ENCODE data around the gene VAT1L. TPM values are rescaled to one million over a fixed set of nuclear protein-coding genes. Genes with fewer than 3 reads are reported as not detected.

VAT1L gene
- total RNA-seq, 1 donor from 2014 or later: not detected

DNA sequence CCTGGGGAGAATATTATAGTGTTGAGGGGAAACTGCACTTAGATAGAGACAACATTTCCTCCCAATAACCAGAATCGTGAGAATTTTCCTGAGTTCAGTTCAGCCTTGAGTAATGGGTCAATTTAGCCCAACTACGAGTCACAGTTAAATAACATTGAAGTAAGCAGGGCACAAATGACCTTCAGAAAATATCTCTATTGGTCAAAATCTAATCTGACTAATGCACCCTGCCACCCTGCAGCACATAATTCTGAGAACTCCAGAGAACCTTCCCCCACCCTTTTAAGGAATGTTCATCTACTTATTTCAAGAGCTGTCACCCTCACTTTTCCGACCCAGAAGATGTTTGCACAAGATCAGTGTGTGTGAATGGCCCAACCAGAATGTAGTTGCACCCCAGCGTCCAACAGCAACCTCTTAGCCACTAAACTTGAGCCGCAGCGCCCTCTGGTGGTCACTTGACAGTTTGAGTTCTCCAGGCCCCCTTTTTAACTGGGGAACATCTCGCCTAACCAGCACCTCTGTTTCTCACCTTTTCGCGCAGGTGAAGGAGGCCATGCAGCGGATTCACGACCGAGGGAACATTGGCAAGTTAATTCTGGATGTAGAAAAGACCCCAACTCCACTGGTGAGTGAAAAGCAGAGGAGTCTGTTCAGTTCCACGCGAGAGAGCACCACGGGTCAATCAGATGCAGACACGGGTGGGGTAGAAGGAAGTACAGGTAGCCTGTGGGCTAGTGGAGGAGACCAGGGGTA is 183.1 kb downstream of the VAT1L start:
- H3K27me3 Mint-ChIP-seq (ENCODE audit: low read depth): peaks cover 13% of the 10 kb centered on the region
- no peaks in the 10 kb centered on the region for H3K9me3 Mint-ChIP-seq (ENCODE audit: low read depth)
- H3K27ac Mint-ChIP-seq (ENCODE audit: unreplicated experiment): no peak overlapping the region
- TF ChIP-seq, protein P1, sequence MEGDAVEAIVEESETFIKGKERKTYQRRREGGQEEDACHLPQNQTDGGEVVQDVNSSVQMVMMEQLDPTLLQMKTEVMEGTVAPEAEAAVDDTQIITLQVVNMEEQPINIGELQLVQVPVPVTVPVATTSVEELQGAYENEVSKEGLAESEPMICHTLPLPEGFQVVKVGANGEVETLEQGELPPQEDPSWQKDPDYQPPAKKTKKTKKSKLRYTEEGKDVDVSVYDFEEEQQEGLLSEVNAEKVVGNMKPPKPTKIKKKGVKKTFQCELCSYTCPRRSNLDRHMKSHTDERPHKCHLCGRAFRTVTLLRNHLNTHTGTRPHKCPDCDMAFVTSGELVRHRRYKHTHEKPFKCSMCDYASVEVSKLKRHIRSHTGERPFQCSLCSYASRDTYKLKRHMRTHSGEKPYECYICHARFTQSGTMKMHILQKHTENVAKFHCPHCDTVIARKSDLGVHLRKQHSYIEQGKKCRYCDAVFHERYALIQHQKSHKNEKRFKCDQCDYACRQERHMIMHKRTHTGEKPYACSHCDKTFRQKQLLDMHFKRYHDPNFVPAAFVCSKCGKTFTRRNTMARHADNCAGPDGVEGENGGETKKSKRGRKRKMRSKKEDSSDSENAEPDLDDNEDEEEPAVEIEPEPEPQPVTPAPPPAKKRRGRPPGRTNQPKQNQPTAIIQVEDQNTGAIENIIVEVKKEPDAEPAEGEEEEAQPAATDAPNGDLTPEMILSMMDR (IDR thresholded peaks at IDR 0.05): peak; percentile 84
- no peaks in the 10 kb centered on the region for H3K4me1 Mint-ChIP-seq (ENCODE audit: low read depth)
- H3K36me3 Mint-ChIP-seq (ENCODE audit: low read depth): no peaks in the 10 kb centered on the region
- DNase-seq (ENCODE audit: low spot score): no peak
- H3K4me3 Mint-ChIP-seq (ENCODE audit: unreplicated experiment): no peak overlapping the region

- TF ChIP-seq, protein P1 (IDR thresholded peaks at IDR 0.05): no peak
- peaks cover 11% of the 10 kb centered on the region for H3K27me3 Mint-ChIP-seq (ENCODE audit: low read depth)
- no peak overlapping the region for H3K4me3 Mint-ChIP-seq (ENCODE audit: unreplicated experiment)
- no peaks in the 10 kb centered on the region for H3K4me1 Mint-ChIP-seq (ENCODE audit: low read depth)
- no peak for DNase-seq (ENCODE audit: low spot score)
- no peaks in the 10 kb centered on the region for H3K36me3 Mint-ChIP-seq (ENCODE audit: low read depth)
- no peak overlapping the region for H3K27ac Mint-ChIP-seq (ENCODE audit: unreplicated experiment)
- no peaks in the 10 kb centered on the region for H3K9me3 Mint-ChIP-seq (ENCODE audit: low read depth)
Observed at GRCh38 chr16:77972062-77972392, 183.7 kb downstream of the VAT1L start.

- Mint-ChIP-seq H3K4me3 (ENCODE audit: unreplicated experiment) (no peak overlapping the region), H3K4me1 (ENCODE audit: low read depth) (no peaks in the 10 kb centered on the region), H3K36me3 (ENCODE audit: low read depth) (no peaks in the 10 kb centered on the region), H3K9me3 (ENCODE audit: low read depth) (no peaks in the 10 kb centered on the region), H3K27me3 (ENCODE audit: low read depth) (peaks cover 2% of the 10 kb centered on the region), H3K27ac (ENCODE audit: unreplicated experiment) (no peak overlapping the region)
- no peak for DNase-seq (ENCODE audit: low spot score)
- TF ChIP-seq, protein P1 (IDR thresholded peaks at IDR 0.05): no peak
Observed at GRCh38 chr16:77974883-77975282, 186.5 kb downstream of the VAT1L start.

- Mint-ChIP-seq H3K4me3 (ENCODE audit: unreplicated experiment) (no peak overlapping the region), H3K4me1 (ENCODE audit: low read depth) (no peaks in the 10 kb centered on the region), H3K27ac (ENCODE audit: unreplicated experiment) (no peak overlapping the region), H3K9me3 (ENCODE audit: low read depth) (no peaks in the 10 kb centered on the region), H3K36me3 (ENCODE audit: low read depth) (no peaks in the 10 kb centered on the region), H3K27me3 (ENCODE audit: low read depth) (peaks cover 2% of the 10 kb centered on the region)
- DNase-seq (ENCODE audit: low spot score): no peak
- TF ChIP-seq, protein P1 (IDR thresholded peaks at IDR 0.05): no peak
Observed at GRCh38 chr16:77975942-77976341, 187.6 kb downstream of the VAT1L start.

- H3K4me1 Mint-ChIP-seq (ENCODE audit: low read depth): no peaks in the 10 kb centered on the region
- H3K27ac Mint-ChIP-seq (ENCODE audit: unreplicated experiment): no peak overlapping the region
- no peaks in the 10 kb centered on the region for H3K36me3 Mint-ChIP-seq (ENCODE audit: low read depth)
- H3K4me3 Mint-ChIP-seq (ENCODE audit: unreplicated experiment): no peak overlapping the region
- H3K27me3 Mint-ChIP-seq (ENCODE audit: low read depth): no peaks in the 10 kb centered on the region
- DNase-seq (ENCODE audit: low spot score): no peak
- no peaks in the 10 kb centered on the region for H3K9me3 Mint-ChIP-seq (ENCODE audit: low read depth)
- TF ChIP-seq, protein P1 (IDR thresholded peaks at IDR 0.05): no peak
Observed at GRCh38 chr16:77977339-77977738, 189.0 kb downstream of the VAT1L start.

All from chondrocyte (in vitro differentiated cells).